H1 (cell line): Measurements from ENCODE around the gene LMNA. TPM values are rescaled to one million over a fixed set of nuclear protein-coding genes. Genes with fewer than 3 reads are reported as not detected.

Experiments
- CTCF ChIA-PET: fragments of 300-600 bp; sonication (Branson Sonifier 250); formaldehyde crosslinking; loops from one replicate; lab custom pipeline; 2021; ENCODE audit not compliant: partially characterized antibody; lab: Charles Lee
- POLR2A ChIA-PET: fragments of 300-600 bp; sonication (Branson Sonifier 250); formaldehyde crosslinking; loops from one replicate; lab custom pipeline; 2021; ENCODE audit warnings: inconsistent platforms; ENCODE audit not compliant: partially characterized antibody; lab: Charles Lee
- DNase-seq, 2 experiments: peaks; one replicate each; pipeline versions ENCODE4 v3.0.0 to v3.0.0-alpha.2; 2010 to 2022; ENCODE audit warnings: low spot score in 2 of 2, low read depth in 1 of 2, mixed read lengths in 1 of 2
- FAIRE-seq: peaks from 2 replicates; lab custom pipeline; 2011; peaks lifted over from hg19 to GRCh38; lab: Jason Lieb, UNC
- H2AFZ ChIP-seq: 2 replicates; pipeline ENCODE4 v1.8.1; 2012; ENCODE audit warnings: low read length, inconsistent platforms
- H2AK5ac ChIP-seq: 2 replicates; pipeline ENCODE4 v1.6.1; 2013; ENCODE audit warnings: low read depth, low read length
- H2BK120ac ChIP-seq: replicated peaks from 2 replicates; pipeline ENCODE3; 2013; ENCODE audit warnings: low read depth, low read length, inconsistent platforms
- H2BK12ac ChIP-seq: 2 replicates; pipeline ENCODE4 v1.6.1; 2013; ENCODE audit warnings: low read depth, low read length
- H2BK15ac ChIP-seq: 2 replicates; pipeline ENCODE4 v1.6.1; 2013; ENCODE audit warnings: low read length
- H2BK20ac ChIP-seq: 2 replicates; pipeline ENCODE4 v1.6.1; 2013; ENCODE audit warnings: low read length
- H2BK5ac ChIP-seq: 2 replicates; pipeline ENCODE4 v1.6.1; 2013; ENCODE audit warnings: low read depth, low read length
- H3K14ac ChIP-seq: 2 replicates; pipeline ENCODE4 v1.6.1; 2013; ENCODE audit warnings: inconsistent platforms; ENCODE audit not compliant: insufficient read length
- H3K18ac ChIP-seq: 2 replicates; pipeline ENCODE4 v1.6.1; 2013; ENCODE audit warnings: low read length; ENCODE audit errors: extremely low read depth
- H3K23ac ChIP-seq: 2 replicates; pipeline ENCODE4 v1.6.1; 2013; ENCODE audit warnings: inconsistent platforms; ENCODE audit not compliant: insufficient read length
- H3K23me2 ChIP-seq: 2 replicates; pipeline ENCODE4 v1.6.1; 2013; ENCODE audit warnings: low read depth, low read length
- H3K27ac ChIP-seq: 2 replicates; pipeline ENCODE4 v1.6.1; 2011; ENCODE audit warnings: low read depth, low read length, inconsistent platforms
- H3K27me3 ChIP-seq, 4 experiments: replicated peaks in 1 of 4; 1 replicate in 1 of 4; 2 replicates in 3 of 4; pipeline versions ENCODE4 v1.6.1 to v1.8.1; 2011 to 2013; ENCODE audit warnings: low read length in 3 of 4, mild to moderate bottlenecking in 3 of 4, inconsistent platforms in 2 of 4, mixed read lengths in 2 of 4, moderate library complexity in 1 of 4; ENCODE audit not compliant: control insufficient read depth in 3 of 4, insufficient read depth in 3 of 4; ENCODE audit errors: extremely low read depth in 1 of 4
- H3K36me3 ChIP-seq, 4 experiments: 2 replicates each; pipeline versions ENCODE4 v1.6.1 to v1.8.1; 2011 to 2013; ENCODE audit warnings: mild to moderate bottlenecking in 4 of 4, low read length in 3 of 4, moderate library complexity in 2 of 4, control low read depth in 1 of 4, inconsistent platforms in 1 of 4; ENCODE audit not compliant: insufficient read depth in 4 of 4, control insufficient read depth in 2 of 4
- H3K4ac ChIP-seq: replicated peaks from 2 replicates; pipeline ENCODE3; 2013; ENCODE audit warnings: low read length, low read depth, mixed read lengths, inconsistent platforms; ENCODE audit not compliant: insufficient read length
- H3K4me1 ChIP-seq, 4 experiments: replicated peaks in 1 of 4; 1 replicate in 1 of 4; 2 replicates in 3 of 4; pipeline versions ENCODE4 v1.6.1 to v1.8.1; 2011 to 2013; ENCODE audit warnings: low read length in 3 of 4, inconsistent platforms in 2 of 4, mixed read lengths in 1 of 4; ENCODE audit not compliant: insufficient read depth in 4 of 4, control insufficient read depth in 3 of 4
- H3K4me2 ChIP-seq, 2 experiments: 2 replicates each; pipeline versions ENCODE4 v1.6.1 to v1.8.1; 2011 to 2013; ENCODE audit warnings: low read depth in 2 of 2, low read length in 2 of 2, control low read depth in 1 of 2, inconsistent platforms in 1 of 2, mild to moderate bottlenecking in 1 of 2; ENCODE audit not compliant: insufficient read depth in 1 of 2
- H3K4me3 ChIP-seq, 4 experiments: fragments of 200-600, 300-600 bp in 1 of 4; sonication (generic), shearing (Covaris generic), sonication (Bioruptor Twin) in 1 of 4; 2 replicates each; pipeline versions ENCODE4 v1.5.1 to v1.8.1; 2011 to 2016; ENCODE audit warnings: low read length in 4 of 4, low read depth in 3 of 4, control low read depth in 2 of 4, inconsistent platforms in 2 of 4, mild to moderate bottlenecking in 2 of 4, mixed read lengths in 1 of 4, moderate library complexity in 1 of 4; ENCODE audit not compliant: insufficient read depth in 2 of 4; ENCODE audit errors: extremely low read depth in 1 of 4
- H3K56ac ChIP-seq: replicated peaks from 2 replicates; pipeline ENCODE3; 2013; ENCODE audit warnings: low read depth, mild to moderate bottlenecking, mixed read lengths, low read length, inconsistent platforms; ENCODE audit not compliant: insufficient read length
- H3K79me1 ChIP-seq: 2 replicates; pipeline ENCODE4 v1.6.1; 2013; ENCODE audit warnings: low read depth, low read length, control low read depth
- H3K79me2 ChIP-seq, 2 experiments: 2 replicates each; pipeline versions ENCODE4 v1.6.1 to v1.8.1; 2012 to 2013; ENCODE audit warnings: low read length in 2 of 2, mild to moderate bottlenecking in 2 of 2, inconsistent platforms in 1 of 2; ENCODE audit not compliant: insufficient read depth in 2 of 2, control insufficient read depth in 1 of 2
- H3K9ac ChIP-seq, 4 experiments: replicated peaks in 1 of 4; 1 replicate in 1 of 4; 2 replicates in 3 of 4; pipeline versions ENCODE4 v1.6.1 to v1.8.1; 2011 to 2013; ENCODE audit warnings: low read depth in 3 of 4, low read length in 3 of 4, control low read depth in 2 of 4, mild to moderate bottlenecking in 2 of 4, moderate library complexity in 2 of 4, inconsistent platforms in 1 of 4; ENCODE audit errors: extremely low read depth in 1 of 4
- H3K9me3 ChIP-seq, 2 experiments: 2 replicates each; pipeline versions ENCODE4 v1.6.1 to v1.8.1; 2012 to 2013; ENCODE audit warnings: mild to moderate bottlenecking in 2 of 2, moderate library complexity in 2 of 2, control low read depth in 1 of 2, inconsistent platforms in 1 of 2, low read depth in 1 of 2, low read length in 1 of 2, mixed read lengths in 1 of 2; ENCODE audit not compliant: insufficient read depth in 2 of 2
- H4K20me1 ChIP-seq, 2 experiments: replicated peaks in 1 of 2; 2 replicates each; pipeline versions ENCODE3 to v1.8.1; 2011 to 2013; ENCODE audit warnings: inconsistent platforms in 2 of 2, low read length in 2 of 2, mild to moderate bottlenecking in 1 of 2; ENCODE audit not compliant: insufficient read depth in 2 of 2, control insufficient read depth in 1 of 2
- H4K5ac ChIP-seq: 2 replicates; pipeline ENCODE4 v1.6.1; 2013; ENCODE audit warnings: low read length, low read depth, mixed read lengths, inconsistent platforms; ENCODE audit not compliant: insufficient read length
- H4K8ac ChIP-seq: 2 replicates; pipeline ENCODE4 v1.8.0; 2013; ENCODE audit warnings: mild to moderate bottlenecking, moderate library complexity, low read length, inconsistent platforms; ENCODE audit not compliant: insufficient read depth; ENCODE audit errors: extremely low read depth
- H4K91ac ChIP-seq: replicated peaks from 2 replicates; pipeline ENCODE3; 2013; ENCODE audit warnings: low read length, mixed read lengths, inconsistent platforms; ENCODE audit not compliant: insufficient read length
- POLR2A ChIP-seq, 2 experiments: IDR thresholded peaks; 1 replicate in 1 of 2; 2 replicates in 1 of 2; pipeline ENCODE4 v1.6.1; 2011; ENCODE audit warnings: low read depth in 2 of 2, low read length in 2 of 2, mild to moderate bottlenecking in 2 of 2; ENCODE audit errors: control extremely low read depth in 1 of 2
- POU5F1 ChIP-seq: IDR thresholded peaks from 2 replicates; pipeline ENCODE4 v1.6.1; 2011; ENCODE audit warnings: low read depth, mild to moderate bottlenecking, low read length, moderate library complexity
- SIX5 ChIP-seq: IDR thresholded peaks from 2 replicates; pipeline ENCODE4 v1.6.1; 2011; ENCODE audit warnings: mild to moderate bottlenecking, low read depth, low read length
- WGBS, 2 experiments: shearing (Covaris generic) in 1 of 2; methylation state at CpG; one replicate each; pipeline versions ENCODE4 v1.1.6 to v1.1.7; 2013 to 2015; ENCODE audit warnings: low lambda C conversion rate in 2 of 2, mixed read lengths in 2 of 2, inconsistent platforms in 1 of 2, low coverage in 1 of 2, missing lambda C conversion rate in 1 of 2; ENCODE audit not compliant: insufficient replicate concordance in 2 of 2, insufficient coverage in 1 of 2, insufficient read length in 1 of 2; ENCODE audit errors: extremely low coverage in 1 of 2, missing lambda C conversion rate in 1 of 2; 5-methylcytosine and 5-hydroxymethylcytosine counted together
- polyA plus RNA-seq, 7 experiments: library from polyadenylated mRNA; depleted of rRNA in 3 of 7; stranded (reverse) in 5 of 7; unstranded in 2 of 7; fragments of >200 nt in 5 of 7; fragments of 200-250 nt in 2 of 7; gene quantifications; 1 replicate in 5 of 7; 2 replicates in 1 of 7; 4 replicates in 1 of 7; pipeline versions ENCODE4 v1.2.1 to v1.2.3, GENCODE V29; 2011 to 2013; ENCODE audit warnings: missing spikeins in 2 of 7, mixed read lengths in 2 of 7
- total RNA-seq: library from RNA; stranded (reverse); fragmentation: NEBNext Ultra II Directional; extraction: Animal tissue kit (Norgen Biotek cat#: 25700); gene quantifications from 2 replicates; pipeline ENCODE4 v1.2.1, GENCODE V29; 2021

LMNA gene
- total and polyA plus RNA-seq, 2 of the 8 experiments (the other 6 are each of a cell fraction or from before 2014, with no cell fraction given) = 25.8 to 46.8 TPM

GRCh38 chr1:156072251-156072650 is 42.3 kb upstream of the LMNA start:
- Histone ChIP-seq H4K8ac (no peak overlapping the region), H2BK15ac (peak overlapping the region; percentile 88; the same call in 1 of the 2 replicates)
- WGBS, 2 experiments = 63% methylated on average over 5 of the region's 6 CpGs; no CpG with 5 or more reads in 1 of the 2 experiments

More at GRCh38 chr1:156072251-156072650, 42.3 kb upstream of the LMNA start:
- Histone ChIP-seq H2BK5ac (peak overlapping the region; percentile 35; the same call in 1 of the 2 replicates), H3K9me3 (no peaks in the 10 kb centered on the region), H3K23ac (no peak overlapping the region), H3K9ac (no peak overlapping the region), H2BK12ac (0 out of 2 replicates have a peak overlapping the region, but pooled peaks have one; percentile 75), H3K56ac (no peak overlapping the region), H4K91ac (no peak overlapping the region), H2AK5ac (peak overlapping the region; percentile 17; the same call in 1 of the 2 replicates), H3K14ac (no peak overlapping the region), H3K79me2 (peaks cover 0 to 20% of the 10 kb centered on the region in 2 experiments; a peak in 3 of 4 replicates), H2BK20ac (no peak overlapping the region), H3K4me1 (peaks cover 20 to 49% (median 37%) of the 10 kb centered on the region in 4 experiments), H3K4me2 (peak overlapping the region; percentile 17 to 26; a peak in 3 of 4 replicates), H3K18ac (peak overlapping the region; percentile 87; the same call in 1 of the 2 replicates), H4K5ac (no peak overlapping the region), H3K4me3 (no peak overlapping the region), H3K4ac (no peak overlapping the region), H4K20me1 (peaks cover 2 to 19% of the 10 kb centered on the region in 2 experiments), H3K79me1 (peaks cover 15% of the 10 kb centered on the region), H3K27ac (no peak overlapping the region), H3K27me3 (no peaks in the 10 kb centered on the region), H2AFZ (no peak overlapping the region), H3K23me2 (no peaks in the 10 kb centered on the region), H3K36me3 (peaks cover 4 to 27% (median 9%) of the 10 kb centered on the region in 4 experiments; a peak in 7 of 8 replicates), H2BK120ac (no peak overlapping the region)
- ChIA-PET CTCF (interaction anchor here (1.0 to 10.0 kb wide), 9 partner anchors 9 to 56 kb away, joined by 3 to 139 read pairs (median 5); partner anchors contain the start of genes LAMTOR2, RAB25 and UBQLN4), POLR2A (interaction anchor here (0.9 to 9.7 kb wide), 14 partner anchors 8 to 536 kb away, joined by 3 to 88 read pairs (median 4); partner anchors contain the start of genes LAMTOR2, LMNA, MEX3A and RAB25)
- DNase-seq = no peak
- peak in 1 of 2 experiments; percentile 20; a peak in 1 of 3 replicates for TF ChIP-seq POLR2A (IDR thresholded peaks at IDR 0.05; ENCODE audit: control extremely low read depth in 1 of 2, low read depth in 2 of 2, low read length in 2 of 2)
- no peak for TF ChIP-seq SIX5
- no peak for TF ChIP-seq POU5F1
- no peak for FAIRE-seq
